Thyroid gland (tissue), 4 donors: Measurements from ENCODE around the gene PPP1R3G. TPM values are rescaled to one million over a fixed set of nuclear protein-coding genes. Genes with fewer than 3 reads are reported as not detected.

Experiments used
- DNase-seq, 2 donors: peaks; one replicate each; pipeline ENCODE4 v3.0.0-alpha.2; 2019
- H3K27ac ChIP-seq, 3 donors: fragments of 200-600 bp; sonication (generic); 1 replicate in 2 of 3; 2 replicates in 1 of 3; pipeline ENCODE4 v1.5.1; 2016 to 2019; ENCODE audit warnings: mild to moderate bottlenecking in 1 of 3, moderate library complexity in 1 of 3
- H3K27me3 ChIP-seq: fragments of 200-600 bp; sonication (generic); one replicate; pipeline ENCODE4 v1.5.1; 2019
- H3K36me3 ChIP-seq, 2 donors: fragments of 200-600 bp; sonication (generic); one replicate each; pipeline ENCODE4 v1.5.1; 2016 to 2019
- H3K4me1 ChIP-seq, 2 donors: fragments of 200-600 bp; sonication (generic); one replicate each; pipeline ENCODE4 v1.5.1; 2017 to 2019
- H3K4me3 ChIP-seq, 3 donors: fragments of 200-600 bp; sonication (generic); replicated peaks in 1 of 3; 1 replicate in 2 of 3; 2 replicates in 1 of 3; pipeline ENCODE4 v1.5.1; 2016; ENCODE audit warnings: mild to moderate bottlenecking in 1 of 3
- H3K9me3 ChIP-seq: fragments of 200-600 bp; sonication (generic); one replicate; pipeline ENCODE4 v1.5.1; 2017
- POLR2A ChIP-seq, 2 donors: fragments of 450-650 bp; IDR thresholded peaks; one replicate each; pipeline ENCODE4 v1.6.1; 2017; ENCODE audit warnings: antibody characterized with exemption in 2 of 2, mild to moderate bottlenecking in 2 of 2, moderate library complexity in 1 of 2
- WGBS, 2 donors: methylation state at CpG; one replicate each; pipeline ENCODE4 v1.1.5; 2017; 5-methylcytosine and 5-hydroxymethylcytosine counted together
- intact Hi-C: fragments of 100-400 bp; cut with DNase I; formaldehyde crosslinking; loops from one replicate; pipeline ENCODE4 v1.15.1; 2023
- total RNA-seq, 4 donors: library from RNA; depleted of rRNA; stranded (reverse); fragments of >200 nt; gene quantifications; one replicate each; pipeline ENCODE4 v1.2.3, GENCODE V29; 2016
- TF ChIP-seq, protein P1 (sequence below), 6 experiments: fragments of 200-600 bp in 3 of 6; fragments of 450-650 bp in 3 of 6; sonication (generic) in 3 of 6; IDR thresholded peaks; one replicate each; pipeline ENCODE4 v1.5.1; 2016 to 2019; ENCODE audit warnings: antibody characterized with exemption in 6 of 6, mild to moderate bottlenecking in 2 of 6, inconsistent platforms in 1 of 6, moderate library complexity in 1 of 6

Gene PPP1R3G
- total RNA-seq, 4 donors from 2014 or later, result 0.78 to 1.6 (median 0.91) TPM

DNA sequence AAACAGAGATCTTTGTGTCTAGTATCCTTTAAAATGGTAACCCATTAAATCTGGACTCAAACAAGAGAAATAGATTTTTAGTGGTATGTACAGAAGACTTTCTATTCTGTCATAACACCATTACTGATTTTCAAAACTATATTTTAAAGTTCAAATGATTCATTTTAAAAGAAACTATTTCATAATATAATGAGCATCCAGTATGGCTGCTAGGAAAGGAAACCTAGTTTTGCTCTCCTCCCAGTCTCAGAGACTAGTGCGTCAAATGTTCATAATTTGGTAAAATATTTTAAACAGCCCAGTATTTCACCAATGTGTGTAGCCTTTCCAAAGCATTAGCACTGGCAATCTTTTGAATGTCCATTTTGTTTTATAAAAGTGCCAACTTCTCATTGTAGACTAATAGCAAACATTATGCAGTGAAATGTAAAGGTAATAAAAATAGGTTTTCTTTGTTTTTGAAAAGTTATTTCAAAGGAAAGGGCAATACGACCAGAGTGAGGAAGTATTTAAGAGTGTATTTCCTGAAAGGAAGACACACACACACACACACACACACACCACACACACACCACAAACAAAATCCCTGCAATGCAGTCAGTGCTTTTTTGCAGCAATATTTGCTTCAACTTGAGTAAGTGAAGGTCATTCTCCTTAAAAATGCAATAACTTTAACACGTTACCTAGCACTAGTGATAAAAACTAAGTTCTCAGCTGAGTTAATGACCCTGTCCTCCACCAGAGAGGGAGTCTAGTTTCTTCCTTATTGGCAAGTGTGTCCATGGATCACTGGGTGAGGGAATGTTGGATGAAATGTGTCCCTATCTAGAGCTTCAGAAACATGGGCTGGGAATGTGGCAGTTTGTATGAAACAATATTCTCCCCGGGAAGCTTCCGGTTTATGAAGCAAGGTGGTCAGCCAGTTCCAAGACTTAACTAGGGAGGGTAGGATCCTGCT lies 4.6 kb downstream of the PPP1R3G start:
- Histone ChIP-seq H3K9me3 (no peaks in the 10 kb centered on the region), H3K27ac (no peak overlapping the region), H3K36me3 (no peaks in the 10 kb centered on the region), H3K4me3 (no peak overlapping the region), H3K27me3 (no peaks in the 10 kb centered on the region), H3K4me1 (peaks cover 8 to 14% of the 10 kb centered on the region in 2 donors)
- no peak for DNase-seq
- WGBS, 2 donors, result 83 to 84% methylated on average over 5 of the region's 5 CpGs
- TF ChIP-seq POLR2A (IDR thresholded peaks at IDR 0.05), result no peak
- intact Hi-C loops, result no loop called here

DNA sequence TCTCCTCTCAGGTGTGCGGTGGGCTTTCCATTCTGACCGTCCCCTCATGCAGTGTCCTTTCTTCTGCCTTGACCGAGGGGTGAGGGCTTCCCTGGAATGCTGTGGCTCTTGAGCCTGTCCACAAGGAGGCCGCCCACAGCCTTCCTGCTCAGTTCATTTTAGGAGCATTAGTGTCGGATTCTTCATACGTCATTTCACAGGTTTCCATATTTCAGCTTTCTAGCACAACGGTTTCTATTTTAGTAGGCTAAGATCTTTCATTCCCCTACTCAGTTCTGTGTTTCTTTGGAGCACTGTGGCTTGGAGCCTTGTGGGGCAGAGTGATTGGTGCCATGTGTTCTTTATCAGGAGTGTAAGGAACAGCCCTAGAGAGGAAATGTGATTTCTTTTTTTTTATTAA lies 5.5 kb downstream of the PPP1R3G start:
- H3K27ac ChIP-seq, result no peak overlapping the region
- H3K4me3 ChIP-seq, result no peak overlapping the region
- intact Hi-C loops, result no loop called here
- H3K4me1 ChIP-seq, result peaks cover 4 to 11% of the 10 kb centered on the region in 2 donors
- no peaks in the 10 kb centered on the region for H3K27me3 ChIP-seq
- DNase-seq, result no peak
- H3K9me3 ChIP-seq, result no peaks in the 10 kb centered on the region
- H3K36me3 ChIP-seq, result no peaks in the 10 kb centered on the region
- TF ChIP-seq POLR2A (IDR thresholded peaks at IDR 0.05), result no peak
- TF ChIP-seq, protein P1, sequence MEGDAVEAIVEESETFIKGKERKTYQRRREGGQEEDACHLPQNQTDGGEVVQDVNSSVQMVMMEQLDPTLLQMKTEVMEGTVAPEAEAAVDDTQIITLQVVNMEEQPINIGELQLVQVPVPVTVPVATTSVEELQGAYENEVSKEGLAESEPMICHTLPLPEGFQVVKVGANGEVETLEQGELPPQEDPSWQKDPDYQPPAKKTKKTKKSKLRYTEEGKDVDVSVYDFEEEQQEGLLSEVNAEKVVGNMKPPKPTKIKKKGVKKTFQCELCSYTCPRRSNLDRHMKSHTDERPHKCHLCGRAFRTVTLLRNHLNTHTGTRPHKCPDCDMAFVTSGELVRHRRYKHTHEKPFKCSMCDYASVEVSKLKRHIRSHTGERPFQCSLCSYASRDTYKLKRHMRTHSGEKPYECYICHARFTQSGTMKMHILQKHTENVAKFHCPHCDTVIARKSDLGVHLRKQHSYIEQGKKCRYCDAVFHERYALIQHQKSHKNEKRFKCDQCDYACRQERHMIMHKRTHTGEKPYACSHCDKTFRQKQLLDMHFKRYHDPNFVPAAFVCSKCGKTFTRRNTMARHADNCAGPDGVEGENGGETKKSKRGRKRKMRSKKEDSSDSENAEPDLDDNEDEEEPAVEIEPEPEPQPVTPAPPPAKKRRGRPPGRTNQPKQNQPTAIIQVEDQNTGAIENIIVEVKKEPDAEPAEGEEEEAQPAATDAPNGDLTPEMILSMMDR (IDR thresholded peaks at IDR 0.05), result no peak
- WGBS, 2 donors, result 89 to 91% methylated on average over 7 of the region's 7 CpGs

DNA sequence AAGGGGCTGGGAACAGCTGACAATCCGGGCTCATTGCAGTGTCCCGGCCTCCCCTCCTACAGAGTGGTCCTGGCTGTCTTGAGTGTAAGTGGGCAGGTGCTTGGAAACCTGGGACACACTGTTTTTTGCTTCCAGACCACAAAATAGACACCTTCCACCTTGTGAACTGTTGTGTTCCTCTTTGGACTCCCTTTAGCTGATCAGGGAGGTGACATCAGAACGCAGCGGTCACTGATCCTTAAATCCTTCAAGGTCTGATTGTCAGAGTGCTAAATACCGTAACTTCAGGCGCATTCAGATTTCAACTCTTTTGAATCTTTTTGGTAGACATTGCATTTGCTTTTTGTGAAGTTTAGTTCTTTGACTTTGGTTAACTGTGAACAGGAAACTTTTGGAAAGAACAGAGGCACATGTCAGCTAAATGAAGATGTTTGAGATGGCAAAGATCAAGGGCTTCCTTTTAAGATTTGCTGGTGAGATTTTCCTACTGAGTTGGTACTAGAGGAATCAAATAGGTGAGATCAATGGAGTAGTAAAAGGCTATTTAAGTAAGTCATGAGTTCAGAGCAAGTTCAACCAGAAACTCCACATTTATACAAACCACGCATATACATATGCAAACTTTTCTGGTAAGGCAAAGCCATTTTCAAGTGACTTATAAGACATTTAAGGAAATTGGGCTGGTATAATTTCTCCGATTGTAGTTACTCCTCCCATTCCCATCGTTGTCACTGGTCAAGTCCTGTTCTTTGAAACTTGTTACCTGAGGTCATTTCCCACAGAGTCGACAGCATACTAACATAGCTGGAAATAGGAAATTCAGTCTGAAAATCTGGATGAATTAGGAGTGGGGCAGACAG lies 6.3 kb downstream of the PPP1R3G start:
- no peak overlapping the region for H3K27ac ChIP-seq
- DNase-seq, result no peak
- TF ChIP-seq, protein P1 (IDR thresholded peaks at IDR 0.05), result no peak
- no peak for TF ChIP-seq POLR2A (IDR thresholded peaks at IDR 0.05)
- no peaks in the 10 kb centered on the region for H3K9me3 ChIP-seq
- H3K36me3 ChIP-seq, result no peaks in the 10 kb centered on the region
- intact Hi-C loops, result no loop called here
- H3K4me1 ChIP-seq, result peaks cover under 1 to 2% of the 10 kb centered on the region in 2 donors
- no peaks in the 10 kb centered on the region for H3K27me3 ChIP-seq
- H3K4me3 ChIP-seq, result no peak overlapping the region
- WGBS, 2 donors, result 89 to 91% methylated on average over 10 of the region's 10 CpGs

DNA sequence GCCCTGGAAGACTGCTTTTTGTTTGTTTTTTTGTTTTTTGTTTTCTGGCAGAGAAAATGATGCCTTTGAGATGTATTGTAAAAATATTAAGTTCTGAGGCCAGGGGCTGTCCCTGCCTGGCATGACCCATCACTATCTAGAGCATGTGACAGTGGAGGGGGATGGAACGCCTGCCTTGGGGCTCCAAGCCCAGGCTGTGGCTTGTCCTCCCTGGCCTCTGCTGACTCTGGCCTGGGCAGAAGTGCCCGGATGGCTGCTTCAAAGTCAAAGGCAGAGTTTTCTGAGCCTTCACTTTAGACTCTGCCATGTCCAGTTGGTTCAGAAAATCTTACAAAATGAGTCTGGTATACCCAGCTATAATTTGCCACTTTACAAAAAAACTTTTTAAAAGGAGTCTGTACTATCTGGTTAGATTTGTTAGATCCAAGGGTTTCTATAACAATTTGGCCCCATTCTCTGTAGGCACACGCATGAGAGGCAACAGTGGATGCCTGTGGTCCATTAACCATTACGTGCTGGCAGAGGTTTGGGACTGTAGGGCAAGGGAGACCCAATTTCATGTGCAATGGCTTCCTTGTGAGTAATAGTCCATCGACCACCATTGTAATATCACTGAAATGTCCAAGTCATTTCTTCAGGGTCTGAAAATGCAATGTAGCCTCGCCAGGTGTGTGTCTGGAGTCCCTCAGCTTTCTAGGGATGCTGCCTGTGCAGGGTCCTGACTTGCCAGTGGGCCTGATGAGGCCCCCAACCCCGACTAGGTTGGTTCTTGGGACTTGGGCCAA lies 8.3 kb downstream of the PPP1R3G start:
- H3K9me3 ChIP-seq, result no peaks in the 10 kb centered on the region

More for the DNA sequence above, 8.3 kb downstream of the PPP1R3G start:
- Histone ChIP-seq H3K27me3 (no peaks in the 10 kb centered on the region), H3K27ac (no peak overlapping the region), H3K4me1 (no peaks in the 10 kb centered on the region), H3K36me3 (no peaks in the 10 kb centered on the region), H3K4me3 (no peak overlapping the region)
- DNase-seq, result no peak
- no peak for TF ChIP-seq POLR2A (IDR thresholded peaks at IDR 0.05)
- TF ChIP-seq, protein P1 (IDR thresholded peaks at IDR 0.05), result no peak
- WGBS, 2 donors, result 81 to 89% methylated on average over 7 of the region's 7 CpGs
- intact Hi-C loops, result no loop called here
